ENCODE measurements around the gene MPRIP. TPM values are rescaled to one million over a fixed set of nuclear protein-coding genes. Genes with fewer than 3 reads are reported as not detected.

The MPRIP gene
- polyA plus RNA-seq, 1 donor from 2014 or later: 47.3 TPM

- H3F3A ChIP-seq (ENCODE audit: insufficient read depth, low read length, poor library complexity, severe bottlenecking): no peaks in the 10 kb centered on the region
- H3K4me3 ChIP-seq (ENCODE audit: low read length): no peak overlapping the region
- no peak for TF ChIP-seq MXI1 (conservative IDR thresholded peaks at IDR 0.05; ENCODE audit: poor library complexity, severe bottlenecking)
- no peak for TF ChIP-seq EZH2 (IDR thresholded peaks at IDR 0.05; ENCODE audit: borderline replicate concordance, insufficient read depth, low read length, poor library complexity, severe bottlenecking)
- no peak for TF ChIP-seq CTCF (IDR thresholded peaks at IDR 0.05; ENCODE audit: poor library complexity, severe bottlenecking)
- no peak overlapping the region for H2AFZ ChIP-seq (ENCODE audit: low read depth, low read length)
- no peaks in the 10 kb centered on the region for H3K9me2 ChIP-seq (ENCODE audit: insufficient read depth, low read length)
- H4K20me1 ChIP-seq (ENCODE audit: insufficient read depth): no peaks in the 10 kb centered on the region
- peaks cover 7% of the 10 kb centered on the region for H3K79me2 ChIP-seq (replicated peaks; ENCODE audit: insufficient read depth, low read length)
- no peak overlapping the region for H3K27ac ChIP-seq (ENCODE audit: low read length)
- no peak overlapping the region for H3K4me2 ChIP-seq (ENCODE audit: low read length)
- no peak overlapping the region for H3K9ac ChIP-seq (ENCODE audit: low read length)
- no peaks in the 10 kb centered on the region for H3K9me3 ChIP-seq (ENCODE audit: low read length)
- no peaks in the 10 kb centered on the region for H3K36me3 ChIP-seq (ENCODE audit: insufficient read depth, low read length)
- H3K27me3 ChIP-seq (ENCODE audit: insufficient read depth, low read depth, low read length): no peaks in the 10 kb centered on the region
Measured at GRCh38 chr17:17104036-17104435, 61.8 kb downstream of the MPRIP start.

GRCh38 chr17:17104494-17104893 lies 62.2 kb downstream of the MPRIP start:
- Histone ChIP-seq H3F3A (ENCODE audit: insufficient read depth, low read length, poor library complexity, severe bottlenecking) (no peaks in the 10 kb centered on the region), H4K20me1 (ENCODE audit: insufficient read depth) (no peaks in the 10 kb centered on the region), H3K4me3 (ENCODE audit: low read length) (no peak overlapping the region), H3K27ac (ENCODE audit: low read length) (no peak overlapping the region), H3K9me2 (ENCODE audit: insufficient read depth, low read length) (no peaks in the 10 kb centered on the region), H3K79me2 (replicated peaks; ENCODE audit: insufficient read depth, low read length) (peaks cover 7% of the 10 kb centered on the region), H3K9me3 (ENCODE audit: low read length) (no peaks in the 10 kb centered on the region), H3K36me3 (ENCODE audit: insufficient read depth, low read length) (no peaks in the 10 kb centered on the region), H3K4me2 (ENCODE audit: low read length) (no peak overlapping the region), H3K9ac (ENCODE audit: low read length) (no peak overlapping the region), H3K27me3 (ENCODE audit: insufficient read depth, low read depth, low read length) (no peaks in the 10 kb centered on the region), H2AFZ (ENCODE audit: low read depth, low read length) (no peak overlapping the region)
- no peak for TF ChIP-seq TAF1 (IDR thresholded peaks at IDR 0.05; ENCODE audit: low read depth)
- TF ChIP-seq RAD21 (conservative IDR thresholded peaks at IDR 0.05): no peak
- no peak for TF ChIP-seq EZH2 (IDR thresholded peaks at IDR 0.05; ENCODE audit: borderline replicate concordance, insufficient read depth, low read length, poor library complexity, severe bottlenecking)
- no peak for TF ChIP-seq REST (IDR thresholded peaks at IDR 0.05; ENCODE audit: borderline replicate concordance)
- TF ChIP-seq EP300 (conservative IDR thresholded peaks at IDR 0.05; ENCODE audit: poor library complexity, severe bottlenecking): no peak
- no peak for TF ChIP-seq SMC3 (conservative IDR thresholded peaks at IDR 0.05; ENCODE audit: poor library complexity)
- TF ChIP-seq CTCF (IDR thresholded peaks at IDR 0.05; ENCODE audit: poor library complexity, severe bottlenecking): no peak
- no peak for TF ChIP-seq POLR2AphosphoS5 (IDR thresholded peaks at IDR 0.05)
- no peak for TF ChIP-seq MXI1 (conservative IDR thresholded peaks at IDR 0.05; ENCODE audit: poor library complexity, severe bottlenecking)
